Hematopoietic multipotent progenitor cell treated with erythropoietin and hydrocortisone succinate and interleukin-3 and kit ligand, for 17 days (in vitro differentiated cells): ENCODE measurements around the gene CP.

ENCODE experiments used
- DNase-seq: peaks from one replicate; pipeline ENCODE4 v3.0.0-alpha.2; 2015; ENCODE audit warnings: low spot score

Gene CP

GRCh38 chr3:149186219-149186618, 35.4 kb downstream of the CP start:
- DNase-seq = no peak

- no peak for DNase-seq
Observed at GRCh38 chr3:149181182-149181581, 40.4 kb downstream of the CP start.

- no peak for DNase-seq
Observed at GRCh38 chr3:149180057-149180573, 41.5 kb downstream of the CP start.

- no peak for DNase-seq
Observed at GRCh38 chr3:149179220-149179619, 42.4 kb downstream of the CP start.

GRCh38 chr3:149177122-149177521, 44.5 kb downstream of the CP start:
- DNase-seq = no peak

GRCh38 chr3:149174901-149175300, 46.7 kb downstream of the CP start:
- DNase-seq = no peak

GRCh38 chr3:149170672-149171071, 51.0 kb downstream of the CP start:
- DNase-seq = no peak

GRCh38 chr3:149167898-149168297, 53.7 kb downstream of the CP start:
- DNase-seq = no peak

GRCh38 chr3:149163066-149163465, 58.6 kb downstream of the CP start:
- no peak for DNase-seq

- DNase-seq = no peak
Observed at GRCh38 chr3:149162007-149162406, 59.6 kb downstream of the CP start.

GRCh38 chr3:149160754-149161300, 60.8 kb downstream of the CP start:
- DNase-seq = no peak

GRCh38 chr3:149153402-149153801, 68.2 kb downstream of the CP start:
- DNase-seq = no peak

GRCh38 chr3:149152420-149152819, 69.2 kb downstream of the CP start:
- DNase-seq = no peak

- no peak for DNase-seq
Observed at GRCh38 chr3:149151843-149152242, 69.8 kb downstream of the CP start.

- no peak for DNase-seq
Observed at GRCh38 chr3:149150436-149150835, 71.2 kb downstream of the CP start.

GRCh38 chr3:149145974-149146373, 75.7 kb downstream of the CP start:
- DNase-seq = no peak

GRCh38 chr3:149145356-149145755, 76.3 kb downstream of the CP start:
- no peak for DNase-seq

GRCh38 chr3:149142682-149143081, 78.9 kb downstream of the CP start:
- DNase-seq = no peak

GRCh38 chr3:149134575-149134974, 87.1 kb downstream of the CP start:
- DNase-seq = no peak

- DNase-seq = no peak
Observed at GRCh38 chr3:149131589-149131988, 90.0 kb downstream of the CP start.

GRCh38 chr3:149129326-149130205, 92.1 kb downstream of the CP start, which contains the start of gene HPS3:
Gene HPS3 (plus strand): TSS chr3:149129638. CDS start chr3:149129724, 86 bp downstream.
- peak; percentile 87 for DNase-seq

- peak; percentile 28 for DNase-seq
Observed at GRCh38 chr3:149128821-149129220, 92.8 kb downstream of the CP start.
